ENCODE measurements around the gene CDIP1. TPM values are rescaled to one million over a fixed set of nuclear protein-coding genes. Genes with fewer than 3 reads are reported as not detected.

CDIP1 gene
- total and polyA plus RNA-seq, 10 of the 15 experiments (the other 5 are each of a cell fraction or from before 2014, with no cell fraction given), result 6.1 to 32.4 (median 13.6) TPM

- ChIA-PET SMC1A (ENCODE audit: uncharacterized antibody, unreplicated experiment) (interaction anchor here (0.7 to 2.1 kb wide), 2 partner anchors 10 to 52 kb away, joined by 3 to 6 read pairs; no protein-coding TSS in a partner anchor), RAD21 (ENCODE audit: unreplicated experiment) (no interaction called here), CTCF (interaction anchor here (1.6 to 6.5 kb wide), 2 partner anchors 10 to 36 kb away, joined by 5 to 90 read pairs; no protein-coding TSS in a partner anchor), POLR2A (no interaction called here)
- TF ChIP-seq CHD2 (IDR thresholded peaks at IDR 0.05; ENCODE audit: borderline replicate concordance, low read depth, low read length) (no peak), RELA (IDR thresholded peaks at IDR 0.05; ENCODE audit: borderline replicate concordance, partially characterized antibody) (no peak), SRF (IDR thresholded peaks at IDR 0.05; ENCODE audit: low read depth in 2 of 2, low read length in 2 of 2) (no peak), TARDBP (IDR thresholded peaks at IDR 0.05; ENCODE audit: borderline replicate concordance) (no peak), ESRRA (IDR thresholded peaks at IDR 0.05; ENCODE audit: low read length) (no peak), NFXL1 (IDR thresholded peaks at IDR 0.05; ENCODE audit: borderline replicate concordance) (no peak), ELK1 (IDR thresholded peaks at IDR 0.05; ENCODE audit: low read depth, low read length) (no peak), BCLAF1 (IDR thresholded peaks at IDR 0.05) (no peak), BCL3 (IDR thresholded peaks at IDR 0.05; ENCODE audit: borderline replicate concordance, insufficient read depth, low read depth, low read length, poor library complexity, severe bottlenecking) (no peak), E4F1 (IDR thresholded peaks at IDR 0.05; ENCODE audit: borderline replicate concordance, partially characterized antibody) (no peak), SPI1 (IDR thresholded peaks at IDR 0.05; ENCODE audit: borderline replicate concordance, insufficient read depth, low read depth, low read length) (no peak), ZSCAN29 (IDR thresholded peaks at IDR 0.05) (no peak), MYB (IDR thresholded peaks at IDR 0.05; ENCODE audit: borderline replicate concordance, low read depth, low read length) (no peak), ATF7 (IDR thresholded peaks at IDR 0.05; ENCODE audit: low read depth) (no peak)
- in situ Hi-C loops (cut with MboI) (loop anchor here (10.0 kb wide), 1 partner anchor 444 kb away; the partner anchor contains the start of gene SEC14L5), intact Hi-C loops (cut with micrococcal nuclease; ENCODE audit: unreplicated experiment) (loop anchor here (10.0 kb wide), 2 partner anchors 104 to 444 kb away; partner anchors contain the start of genes SEC14L5 and UBALD1)
- H3K36me3 ChIP-seq (ENCODE audit: control insufficient read depth in 2 of 2, insufficient read depth in 2 of 2, low read length in 1 of 2), result peaks cover 24 to 53% of the 10 kb centered on the region in 2 experiments; a peak in 3 of 4 replicates
- ATAC-seq (no peak), DNase-seq (ENCODE audit: low read depth, low spot score) (no peak), FAIRE-seq (no peak)
- H3K27me3 ChIP-seq (replicated peaks in 1 of 2; ENCODE audit: control insufficient read depth in 2 of 2, insufficient read depth in 2 of 2, low read length in 1 of 2), result no peaks in the 10 kb centered on the region
- no peak overlapping the region for H3K9ac ChIP-seq (ENCODE audit: control insufficient read depth, insufficient read depth, low read length)
- BruUV-seq (replicated peaks), result no TSS peak
- H3K4me2 ChIP-seq (ENCODE audit: control insufficient read depth, insufficient read depth), result no peak overlapping the region
- H3K4me3 ChIP-seq, result no peak overlapping the region
- H3K4me1 ChIP-seq (ENCODE audit: control insufficient read depth, insufficient read depth, low read length), result peaks cover 25% of the 10 kb centered on the region
- no peaks in the 10 kb centered on the region for H4K20me1 ChIP-seq (ENCODE audit: control insufficient read depth, insufficient read depth)
- no peak overlapping the region for H2AFZ ChIP-seq (ENCODE audit: control insufficient read depth, low read depth, low read length)
- H3K79me2 ChIP-seq (ENCODE audit: control insufficient read depth, insufficient read depth, low read length), result no peaks in the 10 kb centered on the region; the same call in 1 of the 2 replicates
- 91% methylated on average over 14 of the region's 14 CpGs for WGBS (ENCODE audit: insufficient coverage, insufficient replicate concordance, low lambda C conversion rate, missing lambda C conversion rate)
- no peaks in the 10 kb centered on the region for H3K9me3 ChIP-seq (replicated peaks; ENCODE audit: control insufficient read depth, insufficient read depth, low read length)
- no peak overlapping the region for H3K27ac ChIP-seq (ENCODE audit: control insufficient read depth, insufficient read depth)
These were observed 27.7 kb downstream of the CDIP1 start for GRCh38 chr16:4510747-4511426.

Data from GM12878 (cell line).